SK-N-SH (cell line): Measurements from ENCODE around the gene LRMDA. TPM values are rescaled to one million over a fixed set of nuclear protein-coding genes. Genes with fewer than 3 reads are reported as not detected.

Experiments
- CTCF ChIA-PET: fragments of 300-600, 350-600 bp; formaldehyde crosslinking; extraction: SDS; loops from one replicate; lab custom pipeline; 2021; lab: Yijun Ruan, JAX
- POLR2A ChIA-PET: fragments of 350-600 bp; sonication (Branson Sonifier 250); formaldehyde crosslinking; extraction: SDS; loops from one replicate; lab custom pipeline; 2020; ENCODE audit warnings: antibody characterized with exemption, inconsistent platforms; lab: Yijun Ruan, JAX
- DNase-seq: peaks from one replicate; pipeline ENCODE4 v3.0.0; 2012
- H2AFZ ChIP-seq: fragments of 200-600 bp; sonication (generic); 2 replicates; pipeline ENCODE4 v1.8.1; 2016; ENCODE audit warnings: antibody characterized with exemption, mild to moderate bottlenecking, low read depth
- H3F3A ChIP-seq: fragments of 200-600 bp; sonication (generic); replicated peaks from 2 replicates; pipeline ENCODE3; 2016; ENCODE audit warnings: antibody characterized with exemption, mild to moderate bottlenecking; ENCODE audit not compliant: insufficient read depth
- H3K27ac ChIP-seq, 2 experiments: fragments of 200-500 bp in 1 of 2; fragments of 200-600 bp in 1 of 2; sonication (Bioruptor generic) in 1 of 2; sonication (generic), shearing (Covaris generic) in 1 of 2; 2 replicates each; pipeline versions ENCODE4 v1.5.1 to v1.6.1; 2014 to 2016; ENCODE audit warnings: low read depth in 2 of 2, inconsistent platforms in 1 of 2, low read length in 1 of 2, mild to moderate bottlenecking in 1 of 2, mixed read lengths in 1 of 2
- H3K27me3 ChIP-seq: fragments of 200-600 bp; sonication (generic), shearing (Covaris generic); 2 replicates; pipeline ENCODE4 v1.6.1; 2016; ENCODE audit warnings: mixed run types; ENCODE audit not compliant: insufficient read depth
- H3K36me3 ChIP-seq, 2 experiments: fragments of 200-500 bp in 1 of 2; fragments of 200-600 bp in 1 of 2; sonication (Bioruptor generic) in 1 of 2; sonication (generic) in 1 of 2; replicated peaks in 1 of 2; 2 replicates each; pipeline versions ENCODE3 to v1.5.1; 2014 to 2016; ENCODE audit warnings: low read length in 1 of 2, mild to moderate bottlenecking in 1 of 2; ENCODE audit not compliant: insufficient read depth in 2 of 2, control insufficient read depth in 1 of 2
- H3K4me1 ChIP-seq, 2 experiments: fragments of 200-500 bp in 1 of 2; fragments of 200-600 bp in 1 of 2; sonication (Bioruptor generic) in 1 of 2; sonication (generic), shearing (Covaris generic) in 1 of 2; 2 replicates each; pipeline versions ENCODE4 v1.5.1 to v1.6.1; 2014 to 2016; ENCODE audit warnings: low read depth in 1 of 2, low read length in 1 of 2, mixed run types in 1 of 2; ENCODE audit not compliant: insufficient read depth in 2 of 2, control insufficient read depth in 1 of 2
- H3K4me2 ChIP-seq: fragments of 200-600 bp; sonication (generic), shearing (Covaris generic); 2 replicates; pipeline ENCODE4 v1.6.1; 2017; ENCODE audit warnings: mixed run types
- H3K4me3 ChIP-seq, 2 experiments: fragments of 200-500 bp in 1 of 2; fragments of 200-600 bp in 1 of 2; sonication (Bioruptor generic) in 1 of 2; sonication (generic), shearing (Covaris generic) in 1 of 2; 2 replicates each; pipeline versions ENCODE4 v1.5.1 to v1.8.1; 2014 to 2016; ENCODE audit warnings: low read depth in 2 of 2, inconsistent platforms in 1 of 2, low read length in 1 of 2, mild to moderate bottlenecking in 1 of 2, mixed read lengths in 1 of 2, moderate library complexity in 1 of 2
- H3K79me2 ChIP-seq: fragments of 200-600 bp; sonication (generic); 2 replicates; pipeline ENCODE4 v1.8.1; 2017; ENCODE audit warnings: mild to moderate bottlenecking; ENCODE audit not compliant: insufficient read depth
- H3K9ac ChIP-seq: fragments of 200-600 bp; sonication (generic); 2 replicates; pipeline ENCODE4 v1.6.1; 2017; ENCODE audit warnings: mixed run types
- H3K9me2 ChIP-seq: fragments of 200-600 bp; sonication (generic); 2 replicates; pipeline ENCODE4 v1.6.1; 2017; ENCODE audit warnings: mixed run types
- H3K9me3 ChIP-seq: fragments of 200-600 bp; sonication (generic); 2 replicates; pipeline ENCODE4 v1.6.1; 2017; ENCODE audit warnings: mixed run types, mild to moderate bottlenecking, moderate library complexity
- H4K20me1 ChIP-seq: fragments of 200-600 bp; sonication (generic); 2 replicates; pipeline ENCODE4 v1.6.1; 2017; ENCODE audit warnings: mild to moderate bottlenecking, mixed run types; ENCODE audit not compliant: insufficient read depth
- CHD2 ChIP-seq: fragments of 150-350 bp; IDR thresholded peaks from 2 replicates; pipeline ENCODE4 v1.6.1; 2018; ENCODE audit warnings: low read length; ENCODE audit not compliant: partially characterized antibody
- EP300 ChIP-seq, 2 experiments: IDR thresholded peaks; 2 replicates each; pipeline versions ENCODE4 v1.4.0 to v1.6.1; 2012; ENCODE audit warnings: borderline replicate concordance in 1 of 2, low read depth in 1 of 2, low read length in 1 of 2
- EZH2phosphoT487 ChIP-seq: fragments of 200-600 bp; sonication (generic); IDR thresholded peaks from 2 replicates; pipeline ENCODE4 v1.6.1; 2017; ENCODE audit warnings: low read depth, mixed run types, mild to moderate bottlenecking, antibody characterized with exemption, moderate library complexity, borderline replicate concordance
- FOSL2 ChIP-seq: IDR thresholded peaks from 2 replicates; pipeline ENCODE4 v1.4.0; 2012; ENCODE audit warnings: low read depth, mild to moderate bottlenecking, moderate library complexity, borderline replicate concordance
- FOXJ3 ChIP-seq: sonication (generic); formaldehyde crosslinking; IDR thresholded peaks from 2 replicates; pipeline ENCODE4 v1.5.1; 2020; ENCODE audit warnings: mild to moderate bottlenecking, missing genetic modification reagents
- FOXM1 ChIP-seq: IDR thresholded peaks from 2 replicates; pipeline ENCODE4 v1.4.0; 2012; ENCODE audit warnings: low read depth, mild to moderate bottlenecking
- GATA2 ChIP-seq: sonication (generic); formaldehyde crosslinking; IDR thresholded peaks from 2 replicates; pipeline ENCODE4 v1.5.0; 2020; ENCODE audit warnings: mild to moderate bottlenecking, missing genetic modification reagents
- IRF3 ChIP-seq: fragments of 150-350 bp; IDR thresholded peaks from 2 replicates; pipeline ENCODE4 v1.6.1; 2016; ENCODE audit warnings: mild to moderate bottlenecking, low read depth, low read length
- MEF2A ChIP-seq: IDR thresholded peaks from 2 replicates; pipeline ENCODE4 v1.4.0; 2012; ENCODE audit warnings: low read depth, borderline replicate concordance
- MXI1 ChIP-seq: IDR thresholded peaks from 2 replicates; pipeline ENCODE4 v1.6.1; 2012; ENCODE audit warnings: mild to moderate bottlenecking, low read depth, low read length, improper control_type of control experiment
- NFIC ChIP-seq: IDR thresholded peaks from 2 replicates; pipeline ENCODE4 v1.4.0; 2012; ENCODE audit warnings: borderline replicate concordance
- PBX3 ChIP-seq: IDR thresholded peaks from 2 replicates; pipeline ENCODE4; 2012
- POLR2AphosphoS5 ChIP-seq: IDR thresholded peaks from 2 replicates; pipeline ENCODE4 v1.6.1; 2012; ENCODE audit warnings: low read depth, low read length
- RAD21 ChIP-seq: IDR thresholded peaks from 2 replicates; pipeline ENCODE4 v1.6.1; 2012; ENCODE audit warnings: mild to moderate bottlenecking, low read length
- RCOR1 ChIP-seq: fragments of 150-350 bp; IDR thresholded peaks from 2 replicates; pipeline ENCODE4 v1.6.1; 2017; ENCODE audit warnings: antibody characterized with exemption, low read length
- SIN3A ChIP-seq: IDR thresholded peaks from 2 replicates; pipeline ENCODE4 v1.6.1; 2012; ENCODE audit warnings: low read depth, mild to moderate bottlenecking, low read length, moderate library complexity, borderline replicate concordance
- SMC3 ChIP-seq: IDR thresholded peaks from 2 replicates; pipeline ENCODE4 v1.6.1; 2012; ENCODE audit warnings: low read depth, low read length, improper control_type of control experiment
- TAF1 ChIP-seq: IDR thresholded peaks from 2 replicates; pipeline ENCODE4 v1.6.1; 2012; ENCODE audit warnings: low read depth, mild to moderate bottlenecking, low read length, moderate library complexity, borderline replicate concordance
- TCF12 ChIP-seq: IDR thresholded peaks from 2 replicates; pipeline ENCODE4 v1.4.0; 2012
- TEAD4 ChIP-seq: IDR thresholded peaks from 2 replicates; pipeline ENCODE4 v1.4.0; 2012; ENCODE audit warnings: mild to moderate bottlenecking, borderline replicate concordance; ENCODE audit not compliant: insufficient read depth
- YY1 ChIP-seq: IDR thresholded peaks from 2 replicates; pipeline ENCODE4 v1.4.0; 2012; ENCODE audit warnings: low read depth, mild to moderate bottlenecking
- ZBTB33 ChIP-seq: IDR thresholded peaks from 2 replicates; pipeline ENCODE4 v1.4.0; 2012; ENCODE audit warnings: low read depth, borderline replicate concordance
- WGBS: methylation state at CpG from one replicate; pipeline ENCODE4 v1.1.6; 2017; ENCODE audit warnings: low lambda C conversion rate; 5-methylcytosine and 5-hydroxymethylcytosine counted together
- polyA plus RNA-seq, 3 experiments: library from polyadenylated mRNA; depleted of rRNA; stranded (reverse); fragments of >200 nt; gene quantifications; 2 replicates each; pipeline ENCODE4 v1.2.3, GENCODE V29; 2012
- TF ChIP-seq, protein P1 (sequence below): fragments of 200-600 bp; sonication (generic); IDR thresholded peaks from 2 replicates; pipeline ENCODE4 v1.6.1; 2017; ENCODE audit warnings: antibody characterized with exemption, mild to moderate bottlenecking, moderate library complexity
- TF ChIP-seq, protein P2 (sequence below): IDR thresholded peaks from 2 replicates; pipeline ENCODE4 v1.4.0; 2012; ENCODE audit warnings: low read depth, borderline replicate concordance
- TF ChIP-seq, protein P3 (sequence below): fragments of 150-350 bp; IDR thresholded peaks from 2 replicates; pipeline ENCODE4 v1.6.1; 2017; ENCODE audit warnings: antibody characterized with exemption, low read length, low read depth, borderline replicate concordance

LRMDA gene
- polyA plus RNA-seq, 1 of the 3 experiments (the other 2 are of a cell fraction): 0.95 TPM

- Histone ChIP-seq H3K36me3 (no peaks in the 10 kb centered on the region), H4K20me1 (no peaks in the 10 kb centered on the region), H3K27ac (peak overlapping the region; percentile 77 to 98), H3K27me3 (no peaks in the 10 kb centered on the region), H3K9me2 (no peaks in the 10 kb centered on the region), H2AFZ (peak overlapping the region; percentile 16; the same call in 1 of the 2 replicates), H3K4me3 (peak overlapping the region; percentile 10 to 11; a peak in 2 of 4 replicates), H3K9me3 (no peaks in the 10 kb centered on the region), H3F3A (peaks cover 21% of the 10 kb centered on the region), H3K4me1 (peaks cover 7 to 29% of the 10 kb centered on the region in 2 experiments; a peak in 2 of 4 replicates), H3K79me2 (no peaks in the 10 kb centered on the region), H3K4me2 (peak overlapping the region; percentile 70), H3K9ac (peak overlapping the region; percentile 23; the same call in 1 of the 2 replicates)
- WGBS: 7% methylated on average over 7 of the region's 7 CpGs
- ChIA-PET CTCF (interaction anchor here (1.2 to 2.3 kb wide), 7 partner anchors 14 to 1476 kb away, joined by 3 to 6 read pairs (median 4); no protein-coding TSS in a partner anchor), POLR2A (interaction anchor here (1.2 to 2.0 kb wide), 5 partner anchors 27 to 135 kb away, joined by 3 to 11 read pairs (median 4); partner anchors contain the start of gene ZNF503)
- DNase-seq: peak; percentile 72
- TF ChIP-seq MXI1 (peak; percentile 92), PBX3 (peak; percentile 94), FOXJ3 (no peak), FOSL2 (no peak), SMC3 (no peak), NFIC (peak; percentile 68), FOXM1 (no peak), RCOR1 (peak; percentile 7; the same call in 1 of the 2 replicates), ZBTB33 (peak; percentile 68; the same call in 1 of the 2 replicates), GATA2 (CRISPR knock-in tag) (peak; percentile 14; the same call in 1 of the 2 replicates), YY1 (no peak), EZH2phosphoT487 (no peak), EP300 (IDR thresholded peaks at IDR 0.05; ENCODE audit: borderline replicate concordance in 1 of 2, low read depth in 1 of 2, low read length in 1 of 2) (peak in 1 of 2 experiments; percentile 88; a peak in 2 of 4 replicates), IRF3 (no peak), MEF2A (no peak; the same call in 1 of the 2 replicates), RAD21 (peak; percentile 23), CHD2 (peak; percentile 6), TEAD4 (no peak), POLR2AphosphoS5 (no peak; the same call in 1 of the 2 replicates), TAF1 (no peak; the same call in 1 of the 2 replicates), SIN3A (peak; percentile 85), TCF12 (peak; percentile 93)
- TF ChIP-seq, protein P1, sequence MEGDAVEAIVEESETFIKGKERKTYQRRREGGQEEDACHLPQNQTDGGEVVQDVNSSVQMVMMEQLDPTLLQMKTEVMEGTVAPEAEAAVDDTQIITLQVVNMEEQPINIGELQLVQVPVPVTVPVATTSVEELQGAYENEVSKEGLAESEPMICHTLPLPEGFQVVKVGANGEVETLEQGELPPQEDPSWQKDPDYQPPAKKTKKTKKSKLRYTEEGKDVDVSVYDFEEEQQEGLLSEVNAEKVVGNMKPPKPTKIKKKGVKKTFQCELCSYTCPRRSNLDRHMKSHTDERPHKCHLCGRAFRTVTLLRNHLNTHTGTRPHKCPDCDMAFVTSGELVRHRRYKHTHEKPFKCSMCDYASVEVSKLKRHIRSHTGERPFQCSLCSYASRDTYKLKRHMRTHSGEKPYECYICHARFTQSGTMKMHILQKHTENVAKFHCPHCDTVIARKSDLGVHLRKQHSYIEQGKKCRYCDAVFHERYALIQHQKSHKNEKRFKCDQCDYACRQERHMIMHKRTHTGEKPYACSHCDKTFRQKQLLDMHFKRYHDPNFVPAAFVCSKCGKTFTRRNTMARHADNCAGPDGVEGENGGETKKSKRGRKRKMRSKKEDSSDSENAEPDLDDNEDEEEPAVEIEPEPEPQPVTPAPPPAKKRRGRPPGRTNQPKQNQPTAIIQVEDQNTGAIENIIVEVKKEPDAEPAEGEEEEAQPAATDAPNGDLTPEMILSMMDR: no peak
- TF ChIP-seq, protein P2, sequence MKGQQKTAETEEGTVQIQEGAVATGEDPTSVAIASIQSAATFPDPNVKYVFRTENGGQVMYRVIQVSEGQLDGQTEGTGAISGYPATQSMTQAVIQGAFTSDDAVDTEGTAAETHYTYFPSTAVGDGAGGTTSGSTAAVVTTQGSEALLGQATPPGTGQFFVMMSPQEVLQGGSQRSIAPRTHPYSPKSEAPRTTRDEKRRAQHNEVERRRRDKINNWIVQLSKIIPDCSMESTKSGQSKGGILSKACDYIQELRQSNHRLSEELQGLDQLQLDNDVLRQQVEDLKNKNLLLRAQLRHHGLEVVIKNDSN: peak; percentile 76; the same call in 1 of the 2 replicates
- TF ChIP-seq, protein P3, sequence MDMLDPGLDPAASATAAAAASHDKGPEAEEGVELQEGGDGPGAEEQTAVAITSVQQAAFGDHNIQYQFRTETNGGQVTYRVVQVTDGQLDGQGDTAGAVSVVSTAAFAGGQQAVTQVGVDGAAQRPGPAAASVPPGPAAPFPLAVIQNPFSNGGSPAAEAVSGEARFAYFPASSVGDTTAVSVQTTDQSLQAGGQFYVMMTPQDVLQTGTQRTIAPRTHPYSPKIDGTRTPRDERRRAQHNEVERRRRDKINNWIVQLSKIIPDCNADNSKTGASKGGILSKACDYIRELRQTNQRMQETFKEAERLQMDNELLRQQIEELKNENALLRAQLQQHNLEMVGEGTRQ: no peak
Measured at GRCh38 chr10:75508814-75509306, 77.4 kb downstream of the LRMDA start.
